PC-3 (cell line): ENCODE measurements around the gene RBM18.

Experiments used
- CTCF ChIP-seq: fragments of 300-600 bp; sonication (generic); conservative IDR thresholded peaks from 2 replicates; pipeline ENCODE4 v1.5.1; 2017; ENCODE audit warnings: antibody characterized with exemption, low read depth, mild to moderate bottlenecking, low read length
- EZH2 ChIP-seq: fragments of 300-600 bp; sonication (generic); IDR thresholded peaks from one replicate; pipeline ENCODE4 v1.6.1; 2017; ENCODE audit warnings: antibody characterized with exemption, mild to moderate bottlenecking, low read length; ENCODE audit not compliant: unreplicated experiment
- EZH2phosphoT487 ChIP-seq: fragments of 300-600 bp; sonication (generic); IDR thresholded peaks from 2 replicates; pipeline ENCODE4 v1.6.1; 2018; ENCODE audit warnings: mild to moderate bottlenecking, antibody characterized with exemption, low read length, borderline replicate concordance

GRCh38 chr9:122190597-122191381 lies 73.9 kb downstream of the RBM18 start:
- TF ChIP-seq CTCF (no peak), EZH2phosphoT487 (no peak), EZH2 (no peak)
